ENCODE results near the gene PLEKHH2. TPM values are rescaled to one million over a fixed set of nuclear protein-coding genes. Genes with fewer than 3 reads are reported as not detected.
A peak's percentile ranks its signal among the peaks of the same experiment; 100 is the strongest.
"Not testable (repeated sequence)": the region's sequence is repeated elsewhere in the genome, so short reads cannot be mapped to it uniquely, and the experiment has no call there.

The PLEKHH2 gene
- total RNA-seq, 3 donors from 2014 or later, result 0.16 to 0.33 (median 0.26) TPM

GRCh38 chr2:43676322-43677050 is 39.4 kb downstream of the PLEKHH2 start, which contains the start of gene C1GALT1C1L:
Gene C1GALT1C1L (minus strand): TSS chr2:43676429. CDS start chr2:43676322, 107 bp downstream.
- ATAC-seq (peak; percentile 56 to 91), DNase-seq (no peak)
- Mint-ChIP-seq H3K4me1 (ENCODE audit: low read depth) (no peaks in the 10 kb centered on the region), H3K4me3 (peak within 1 kb of the TSS; percentile 42), H3K36me3 (ENCODE audit: insufficient read depth) (peaks cover 2% of the 10 kb centered on the region), H3K27me3 (ENCODE audit: low read depth) (peaks cover 23% of the 10 kb centered on the region), H3K9me3 (peaks cover 18% of the 10 kb centered on the region)

GRCh38 chr2:43677783-43678182 is 40.7 kb downstream of the PLEKHH2 start:
- not testable (repeated sequence) for H3K4me3 Mint-ChIP-seq; DNase-seq; H3K4me1 Mint-ChIP-seq (ENCODE audit: low read depth); ATAC-seq; H3K36me3 Mint-ChIP-seq (ENCODE audit: insufficient read depth); H3K9me3 Mint-ChIP-seq
- H3K27me3 Mint-ChIP-seq (ENCODE audit: low read depth), result peaks cover 17% of the 10 kb centered on the region

- no peak for DNase-seq
- ATAC-seq, result no peak
- no peak overlapping the region for H3K4me3 Mint-ChIP-seq
These were observed 48.3 kb downstream of the PLEKHH2 start for GRCh38 chr2:43685357-43685756.

DNA sequence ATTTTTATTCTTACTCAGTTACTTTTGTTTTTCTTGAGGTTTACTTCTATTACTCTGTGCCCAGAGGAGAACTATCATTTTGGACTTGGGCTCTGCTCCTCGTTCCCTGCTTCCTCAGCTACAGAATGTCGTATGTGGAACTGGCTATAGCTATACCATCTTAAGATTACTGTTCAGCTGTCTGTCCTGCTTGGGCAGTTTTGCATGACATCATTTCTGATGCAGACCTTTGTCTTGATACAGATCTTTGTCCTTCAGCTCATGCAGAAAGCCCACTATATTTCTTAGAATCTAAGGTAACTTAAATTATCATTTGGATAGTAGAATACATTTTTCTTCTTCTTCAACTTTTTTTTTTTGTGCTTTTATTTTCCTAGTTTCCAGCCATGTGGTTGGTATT is 52.9 kb downstream of the PLEKHH2 start:
- Mint-ChIP-seq H3K36me3 (ENCODE audit: insufficient read depth) (no peaks in the 10 kb centered on the region), H3K4me1 (ENCODE audit: low read depth) (peaks cover 5% of the 10 kb centered on the region), H3K27me3 (ENCODE audit: low read depth) (peaks cover 4% of the 10 kb centered on the region), H3K4me3 (no peak overlapping the region), H3K9me3 (no peaks in the 10 kb centered on the region)
- DNase-seq, result no peak
- no peak for ATAC-seq

More at GRCh38 chr2:43685357-43685756, 48.3 kb downstream of the PLEKHH2 start:
- H3K36me3 Mint-ChIP-seq (ENCODE audit: insufficient read depth), result no peaks in the 10 kb centered on the region
- no peaks in the 10 kb centered on the region for H3K9me3 Mint-ChIP-seq
- peaks cover 4% of the 10 kb centered on the region for H3K27me3 Mint-ChIP-seq (ENCODE audit: low read depth)
- peaks cover 6% of the 10 kb centered on the region for H3K4me1 Mint-ChIP-seq (ENCODE audit: low read depth)

- Mint-ChIP-seq H3K4me3 (no peak overlapping the region), H3K4me1 (ENCODE audit: low read depth) (no peaks in the 10 kb centered on the region), H3K36me3 (ENCODE audit: insufficient read depth) (no peaks in the 10 kb centered on the region), H3K27me3 (ENCODE audit: low read depth) (peaks cover 2% of the 10 kb centered on the region), H3K9me3 (no peaks in the 10 kb centered on the region)
- no peak for ATAC-seq
- DNase-seq, result no peak
These were observed 55.5 kb downstream of the PLEKHH2 start for GRCh38 chr2:43692428-43692994.

GRCh38 chr2:43698140-43698539 is 61.1 kb downstream of the PLEKHH2 start:
- not testable (repeated sequence) for H3K27me3 Mint-ChIP-seq (ENCODE audit: low read depth); ATAC-seq; H3K4me3 Mint-ChIP-seq; H3K36me3 Mint-ChIP-seq (ENCODE audit: insufficient read depth); DNase-seq; H3K4me1 Mint-ChIP-seq (ENCODE audit: low read depth); H3K9me3 Mint-ChIP-seq

- Mint-ChIP-seq H3K27me3 (ENCODE audit: low read depth) (peaks cover 3% of the 10 kb centered on the region), H3K4me1 (ENCODE audit: low read depth) (no peaks in the 10 kb centered on the region), H3K4me3 (no peak overlapping the region), H3K9me3 (no peaks in the 10 kb centered on the region), H3K36me3 (ENCODE audit: insufficient read depth) (no peaks in the 10 kb centered on the region)
- no peak for DNase-seq
- no peak for ATAC-seq
These were observed 62.7 kb downstream of the PLEKHH2 start for GRCh38 chr2:43699761-43700160.

GRCh38 chr2:43701111-43701510 is 64.1 kb downstream of the PLEKHH2 start:
- H3K36me3 Mint-ChIP-seq (ENCODE audit: insufficient read depth), result no peaks in the 10 kb centered on the region
- no peaks in the 10 kb centered on the region for H3K9me3 Mint-ChIP-seq
- DNase-seq, result no peak
- no peak for ATAC-seq
- H3K27me3 Mint-ChIP-seq (ENCODE audit: low read depth), result peaks cover 1% of the 10 kb centered on the region
- no peaks in the 10 kb centered on the region for H3K4me1 Mint-ChIP-seq (ENCODE audit: low read depth)
- no peak overlapping the region for H3K4me3 Mint-ChIP-seq

GRCh38 chr2:43707255-43708015 is 70.4 kb downstream of the PLEKHH2 start:
- Mint-ChIP-seq H3K9me3 (no peaks in the 10 kb centered on the region), H3K27me3 (ENCODE audit: low read depth) (peaks cover 12% of the 10 kb centered on the region), H3K4me1 (ENCODE audit: low read depth) (no peaks in the 10 kb centered on the region), H3K4me3 (no peak overlapping the region), H3K36me3 (ENCODE audit: insufficient read depth) (no peaks in the 10 kb centered on the region)
- no peak for DNase-seq
- no peak for ATAC-seq

DNA sequence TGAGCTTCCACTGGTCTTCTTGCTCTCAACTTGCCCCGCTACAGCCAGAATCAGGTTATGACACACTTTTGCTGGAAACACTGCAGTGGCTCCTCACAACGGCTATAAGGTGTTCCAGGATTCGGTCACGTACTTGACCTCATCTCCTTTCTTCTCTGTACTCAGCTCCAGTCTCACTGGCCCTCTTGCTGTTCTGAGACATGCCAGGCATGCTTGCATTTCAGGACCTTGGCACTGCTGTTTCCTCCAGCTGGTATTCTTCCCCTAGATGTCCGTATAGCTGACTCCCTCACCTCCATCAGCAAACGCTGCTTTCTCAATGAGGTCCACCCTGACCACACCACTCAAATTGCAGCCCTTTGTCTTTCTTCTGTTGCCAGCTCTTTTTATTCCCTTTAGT is 71.1 kb downstream of the PLEKHH2 start:
- Mint-ChIP-seq H3K9me3 (no peaks in the 10 kb centered on the region), H3K27me3 (ENCODE audit: low read depth) (peaks cover 12% of the 10 kb centered on the region), H3K4me3 (no peak overlapping the region), H3K36me3 (ENCODE audit: insufficient read depth) (no peaks in the 10 kb centered on the region), H3K4me1 (ENCODE audit: low read depth) (no peaks in the 10 kb centered on the region)
- DNase-seq (no peak), ATAC-seq (no peak)

DNA sequence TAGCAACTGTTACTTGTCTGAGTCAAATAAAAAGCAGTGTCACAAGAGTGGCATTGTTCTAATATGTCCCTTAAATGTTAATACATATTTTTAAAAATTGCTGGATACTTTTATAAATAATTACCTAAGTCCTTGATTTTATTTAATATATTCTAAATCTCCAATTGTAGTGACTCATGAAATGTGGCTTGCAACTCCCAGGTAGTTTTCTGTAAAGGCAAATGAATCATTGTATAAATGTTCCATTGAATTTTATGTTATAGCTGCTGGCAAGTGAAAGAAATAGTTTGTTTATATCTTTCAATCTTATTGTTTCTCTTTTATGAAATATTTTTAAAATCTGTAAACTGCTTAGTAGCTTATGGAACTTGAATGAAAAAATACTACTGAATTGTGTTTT is 71.8 kb downstream of the PLEKHH2 start:
- DNase-seq (no peak), ATAC-seq (no peak)
- peaks cover 12% of the 10 kb centered on the region for H3K27me3 Mint-ChIP-seq (ENCODE audit: low read depth)
- H3K9me3 Mint-ChIP-seq, result no peaks in the 10 kb centered on the region
- no peak overlapping the region for H3K4me3 Mint-ChIP-seq
- no peaks in the 10 kb centered on the region for H3K36me3 Mint-ChIP-seq (ENCODE audit: insufficient read depth)
- no peaks in the 10 kb centered on the region for H3K4me1 Mint-ChIP-seq (ENCODE audit: low read depth)

- Mint-ChIP-seq H3K36me3 (ENCODE audit: insufficient read depth) (no peaks in the 10 kb centered on the region), H3K27me3 (ENCODE audit: low read depth) (peaks cover 15% of the 10 kb centered on the region), H3K4me1 (ENCODE audit: low read depth) (no peaks in the 10 kb centered on the region), H3K4me3 (no peak overlapping the region), H3K9me3 (no peaks in the 10 kb centered on the region)
- ATAC-seq (no peak), DNase-seq (no peak)
These were observed 73.8 kb downstream of the PLEKHH2 start for GRCh38 chr2:43710866-43711265.

GRCh38 chr2:43714164-43714563 is 77.1 kb downstream of the PLEKHH2 start:
- DNase-seq, result no peak
- Mint-ChIP-seq H3K4me3 (no peak overlapping the region), H3K36me3 (ENCODE audit: insufficient read depth) (no peaks in the 10 kb centered on the region), H3K4me1 (ENCODE audit: low read depth) (no peaks in the 10 kb centered on the region), H3K27me3 (ENCODE audit: low read depth) (peaks cover 15% of the 10 kb centered on the region), H3K9me3 (no peaks in the 10 kb centered on the region)
- ATAC-seq, result no peak

DNA sequence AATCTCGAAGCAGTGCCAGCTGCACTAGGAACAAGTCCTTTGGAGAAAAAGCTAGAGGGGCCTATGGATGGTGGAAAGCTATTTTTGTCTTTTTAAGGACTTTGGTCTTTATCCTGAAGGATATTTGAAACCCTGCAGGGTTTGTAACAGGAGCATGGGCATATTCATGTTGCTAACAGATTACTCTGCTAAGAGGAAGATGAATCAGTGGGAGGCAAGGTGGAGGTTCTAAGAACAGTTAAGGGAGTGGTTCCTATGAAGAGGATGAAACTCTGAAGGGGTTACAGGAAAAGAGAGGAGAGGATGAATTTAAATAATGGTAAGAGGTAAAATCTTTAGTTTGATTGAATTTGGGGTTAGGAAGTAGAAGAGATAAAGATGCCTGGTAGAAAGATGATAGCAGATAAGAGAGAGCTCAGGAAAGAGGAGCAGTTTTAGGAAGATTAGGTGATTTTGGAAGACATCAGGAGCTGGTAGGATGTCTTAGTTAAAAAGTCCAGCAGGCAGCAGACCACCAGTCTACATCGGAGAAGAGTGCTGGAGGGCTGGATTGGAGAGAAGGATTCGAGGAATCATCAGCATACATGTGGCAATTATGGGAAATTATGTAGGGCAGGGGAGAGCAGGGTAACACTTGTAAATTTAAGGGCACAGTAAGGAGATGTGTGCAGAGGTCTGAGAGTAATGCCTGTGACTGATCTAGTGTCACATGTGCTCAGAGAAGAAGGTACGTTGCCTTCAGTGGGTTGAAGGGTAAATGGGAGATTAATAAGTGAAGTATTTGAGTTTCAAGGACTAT is 78.4 kb downstream of the PLEKHH2 start:
- DNase-seq, result no peak

More for the DNA sequence above, 78.4 kb downstream of the PLEKHH2 start:
- Mint-ChIP-seq H3K4me3 (no peak overlapping the region), H3K9me3 (no peaks in the 10 kb centered on the region), H3K36me3 (ENCODE audit: insufficient read depth) (no peaks in the 10 kb centered on the region), H3K27me3 (ENCODE audit: low read depth) (peaks cover 11% of the 10 kb centered on the region), H3K4me1 (ENCODE audit: low read depth) (no peaks in the 10 kb centered on the region)
- no peak for ATAC-seq

Data from activated T-cell treated with anti-CD3 and anti-CD28 coated beads, Interleukin-2, amount 50 U/mL, for 4 hours (primary cell).